HepG2 (cell line): ENCODE results near the gene LTBR. TPM values are rescaled to one million over a fixed set of nuclear protein-coding genes. Genes with fewer than 3 reads are reported as not detected.
A peak's percentile ranks its signal among the peaks of the same experiment; 100 is the strongest.

Experiments
- CAMTA2 ChIP-seq: sonication (generic); formaldehyde crosslinking; IDR thresholded peaks from 2 replicates; pipeline ENCODE4 v1.4.0; 2020; ENCODE audit warnings: mild to moderate bottlenecking, missing genetic modification reagents, borderline replicate concordance
- FOXK2 ChIP-seq: fragments of 450-650 bp; IDR thresholded peaks from 2 replicates; pipeline ENCODE4 v1.6.1; 2016
- GABPA ChIP-seq, 2 experiments: IDR thresholded peaks; 2 replicates each; pipeline ENCODE4 v1.6.1; 2011 to 2016; ENCODE audit warnings: low read depth in 2 of 2, low read length in 1 of 2, missing biosample characterization in 1 of 2, missing genetic modification characterization in 1 of 2
- GATAD2A ChIP-seq: IDR thresholded peaks from 2 replicates; pipeline ENCODE4 v1.6.1; 2016
- GLI4 ChIP-seq: sonication (generic); formaldehyde crosslinking; IDR thresholded peaks from 2 replicates; pipeline ENCODE4 v1.5.1; 2020; ENCODE audit warnings: missing genetic modification reagents, mild to moderate bottlenecking, moderate library complexity, borderline replicate concordance
- HIC2 ChIP-seq: sonication (generic); formaldehyde crosslinking; IDR thresholded peaks from 2 replicates; pipeline ENCODE4 v1.9.0; 2022; ENCODE audit warnings: low read depth, missing genetic modification reagents
- ISX ChIP-seq: sonication (generic); formaldehyde crosslinking; conservative IDR thresholded peaks from 2 replicates; pipeline ENCODE4 v1.5.0; 2020; ENCODE audit warnings: missing genetic modification reagents
- KAT2B ChIP-seq: fragments of 150-350 bp; IDR thresholded peaks from 2 replicates; pipeline ENCODE4 v1.6.1; 2014; ENCODE audit warnings: low read depth, low read length, borderline replicate concordance
- KDM5A ChIP-seq: fragments of 200-600 bp; sonication (generic); IDR thresholded peaks from 2 replicates; pipeline ENCODE4 v1.7.0; 2018; ENCODE audit warnings: antibody characterized with exemption, mild to moderate bottlenecking, low read length, borderline replicate concordance
- PHB2 ChIP-seq: fragments of 450-650 bp; IDR thresholded peaks from 2 replicates; pipeline ENCODE4 v1.6.1; 2018; ENCODE audit not compliant: partially characterized antibody
- RAD21 ChIP-seq: fragments of 450-650 bp; formaldehyde crosslinking; IDR thresholded peaks from 2 replicates; pipeline ENCODE4 v1.5.0; 2020; ENCODE audit warnings: mild to moderate bottlenecking
- SCMH1 ChIP-seq: sonication (generic); formaldehyde crosslinking; IDR thresholded peaks from 2 replicates; pipeline ENCODE4 v1.9.0; 2021; ENCODE audit warnings: missing genetic modification reagents, mild to moderate bottlenecking, borderline replicate concordance
- SMARCC2 ChIP-seq: fragments of 450-650 bp; IDR thresholded peaks from 2 replicates; pipeline ENCODE4 v1.6.1; 2017; ENCODE audit warnings: antibody characterized with exemption, mild to moderate bottlenecking
- YEATS2 ChIP-seq: sonication (generic); formaldehyde crosslinking; IDR thresholded peaks from 2 replicates; pipeline ENCODE4 v1.4.0; 2020; ENCODE audit warnings: missing genetic modification reagents, borderline replicate concordance
- ZEB1 ChIP-seq: IDR thresholded peaks from 2 replicates; pipeline ENCODE4 v1.6.1; 2012; ENCODE audit warnings: mild to moderate bottlenecking, low read depth, inconsistent platforms; ENCODE audit not compliant: insufficient replicate concordance
- ZGPAT ChIP-seq: IDR thresholded peaks from 2 replicates; pipeline ENCODE4 v1.6.1; 2016; ENCODE audit warnings: mild to moderate bottlenecking
- ZNF124 ChIP-seq: sonication (generic); formaldehyde crosslinking; IDR thresholded peaks from 2 replicates; pipeline ENCODE4 v1.4.0; 2020; ENCODE audit warnings: missing genetic modification reagents
- ZNF207 ChIP-seq: fragments of 450-650 bp; IDR thresholded peaks from 2 replicates; pipeline ENCODE4 v1.6.1; 2016; ENCODE audit warnings: antibody characterized with exemption, borderline replicate concordance
- ZNF225 ChIP-seq: sonication (generic); formaldehyde crosslinking; IDR thresholded peaks from 2 replicates; pipeline ENCODE4 v1.4.0; 2020; ENCODE audit warnings: mild to moderate bottlenecking, missing genetic modification reagents
- ZNF343 ChIP-seq: sonication (generic); formaldehyde crosslinking; IDR thresholded peaks from 2 replicates; pipeline ENCODE4 v1.4.0; 2020; ENCODE audit warnings: mild to moderate bottlenecking, missing genetic modification reagents
- ZNF468 ChIP-seq: sonication (generic); formaldehyde crosslinking; IDR thresholded peaks from 2 replicates; pipeline ENCODE4 v1.8.0; 2022; ENCODE audit warnings: mild to moderate bottlenecking, moderate library complexity, missing genetic modification reagents
- ZNF552 ChIP-seq: sonication (generic); formaldehyde crosslinking; IDR thresholded peaks from 2 replicates; pipeline ENCODE4 v1.9.0; 2022; ENCODE audit warnings: missing genetic modification reagents, mild to moderate bottlenecking, borderline replicate concordance
- ZNF570 ChIP-seq: sonication (generic); formaldehyde crosslinking; IDR thresholded peaks from 2 replicates; pipeline ENCODE4 v1.4.0; 2020; ENCODE audit warnings: mild to moderate bottlenecking, missing genetic modification reagents, borderline replicate concordance
- ZNF616 ChIP-seq: sonication (generic); formaldehyde crosslinking; IDR thresholded peaks from 2 replicates; pipeline ENCODE4 v1.5.0; 2020; ENCODE audit warnings: low read depth, mild to moderate bottlenecking, missing genetic modification reagents
- ZNF720 ChIP-seq: sonication (generic); formaldehyde crosslinking; IDR thresholded peaks from 2 replicates; pipeline ENCODE4 v1.4.0; 2020; ENCODE audit warnings: missing genetic modification reagents
- ZNF777 ChIP-seq: sonication (generic); formaldehyde crosslinking; IDR thresholded peaks from 2 replicates; pipeline ENCODE4 v1.4.0; 2020; ENCODE audit warnings: missing genetic modification reagents
- ZNF83 ChIP-seq: sonication (generic); formaldehyde crosslinking; IDR thresholded peaks from 2 replicates; pipeline ENCODE4 v1.4.0; 2020; ENCODE audit warnings: missing genetic modification reagents, mild to moderate bottlenecking, borderline replicate concordance
- ZSCAN12 ChIP-seq: sonication (generic); formaldehyde crosslinking; IDR thresholded peaks from 2 replicates; pipeline ENCODE4 v1.9.0; 2021; ENCODE audit warnings: mild to moderate bottlenecking, missing genetic modification reagents
- polyA plus RNA-seq, 8 experiments: library from polyadenylated mRNA; depleted of rRNA in 3 of 8; stranded (reverse) in 7 of 8; unstranded in 1 of 8; fragments of >200 nt; fragmentation: Illumina TruSeq in 4 of 8; extraction: Trizol in 4 of 8; gene quantifications; 2 replicates each; pipeline versions ENCODE4 v1.2.1 to v1.2.3, GENCODE V29; 2011 to 2016; ENCODE audit warnings: low read depth in 4 of 8, missing spikeins in 1 of 8, mixed read lengths in 1 of 8; ENCODE audit not compliant: insufficient read depth in 1 of 8
- total RNA-seq, 5 experiments: library from RNA; depleted of rRNA; stranded (reverse); fragments of >200 nt; fragmentation: Illumina TruSeq; extraction: Trizol; gene quantifications; 2 replicates each; pipeline ENCODE4 v1.2.3, GENCODE V29; 2016; ENCODE audit warnings: low read depth in 1 of 5

The LTBR gene
- total and polyA plus RNA-seq, 2 of the 13 experiments (the other 11 are each of a cell fraction or from before 2014, with no cell fraction given) = 31.4 to 34.8 TPM

GRCh38 chr12:6370994-6371754 is 12.8 kb upstream of the LTBR start (continued):
- TF ChIP-seq ZNF616 (no peak), ZEB1 (no peak), KDM5A (no peak), FOXK2 (peak; percentile 70; the same call in 1 of the 2 replicates), ZNF468 (CRISPR knock-in tag) (no peak), ZNF225 (CRISPR knock-in tag) (no peak), SMARCC2 (no peak), GATAD2A (CRISPR knock-in tag) (peak; percentile 72), ZNF124 (CRISPR knock-in tag) (0 out of 2 replicates have a peak, but pooled peaks have one; percentile 30), ZSCAN12 (CRISPR knock-in tag) (no peak), ZNF83 (CRISPR knock-in tag) (no peak), KAT2B (no peak), RAD21 (CRISPR knock-in tag) (no peak), HIC2 (no peak), ZNF552 (CRISPR knock-in tag) (no peak), ZNF720 (CRISPR knock-in tag) (no peak), ISX (no peak), ZNF570 (CRISPR knock-in tag) (no peak), SCMH1 (no peak), YEATS2 (CRISPR knock-in tag) (no peak), CAMTA2 (CRISPR knock-in tag) (no peak), PHB2 (no peak), GLI4 (CRISPR knock-in tag) (no peak), ZNF777 (CRISPR knock-in tag) (no peak), ZGPAT (CRISPR knock-in tag) (no peak; the same call in 1 of the 2 replicates), ZNF343 (CRISPR knock-in tag) (peak; percentile 97), GABPA (IDR thresholded peaks at IDR 0.05; ENCODE audit: low read depth, low read length) (no peak), GABPA (CRISPR knock-in tag; IDR thresholded peaks at IDR 0.05; ENCODE audit: low read depth) (no peak), ZNF207 (no peak)
